ENCODE results near the gene POU4F1. TPM values are rescaled to one million over a fixed set of nuclear protein-coding genes. Genes with fewer than 3 reads are reported as not detected.

POU4F1 gene
- total RNA-seq, 1 donor from 2014 or later = not detected

GRCh38 chr13:78608688-78609463 is 5.5 kb upstream of the POU4F1 start:
- ATAC-seq (peak; percentile 26), DNase-seq (ENCODE audit: missing footprints) (no peak)
- intact Hi-C loops (cut with DNase I) = loop anchor here (10.0 kb wide), 1 partner anchor 46 kb away; the partner anchor contains the start of gene OBI1

DNA sequence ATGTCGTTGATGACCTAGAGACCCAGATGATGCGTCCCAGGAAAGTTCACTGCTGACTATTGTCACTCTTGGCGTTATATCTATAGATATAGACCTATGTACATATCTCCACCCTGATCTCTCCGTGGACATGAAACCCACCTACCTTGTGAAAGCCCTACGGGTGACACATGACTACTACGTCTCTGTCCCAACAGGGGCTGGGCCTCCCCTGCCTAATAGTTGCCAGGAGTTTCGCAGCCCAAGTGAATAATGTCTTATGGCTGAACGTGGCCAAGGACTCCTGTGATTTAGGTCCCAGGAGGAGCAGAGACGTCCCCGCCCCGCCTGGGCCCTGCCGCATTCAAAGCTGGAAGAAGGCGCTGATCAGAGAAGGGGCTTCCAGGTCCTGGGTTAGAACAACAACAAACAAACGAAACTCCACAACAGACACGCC is 4.9 kb upstream of the POU4F1 start:
- ATAC-seq (no peak), DNase-seq (ENCODE audit: missing footprints) (no peak)
- intact Hi-C loops (cut with DNase I) = loop anchor here (10.0 kb wide), 1 partner anchor 47 kb away; the partner anchor contains the start of gene OBI1

DNA sequence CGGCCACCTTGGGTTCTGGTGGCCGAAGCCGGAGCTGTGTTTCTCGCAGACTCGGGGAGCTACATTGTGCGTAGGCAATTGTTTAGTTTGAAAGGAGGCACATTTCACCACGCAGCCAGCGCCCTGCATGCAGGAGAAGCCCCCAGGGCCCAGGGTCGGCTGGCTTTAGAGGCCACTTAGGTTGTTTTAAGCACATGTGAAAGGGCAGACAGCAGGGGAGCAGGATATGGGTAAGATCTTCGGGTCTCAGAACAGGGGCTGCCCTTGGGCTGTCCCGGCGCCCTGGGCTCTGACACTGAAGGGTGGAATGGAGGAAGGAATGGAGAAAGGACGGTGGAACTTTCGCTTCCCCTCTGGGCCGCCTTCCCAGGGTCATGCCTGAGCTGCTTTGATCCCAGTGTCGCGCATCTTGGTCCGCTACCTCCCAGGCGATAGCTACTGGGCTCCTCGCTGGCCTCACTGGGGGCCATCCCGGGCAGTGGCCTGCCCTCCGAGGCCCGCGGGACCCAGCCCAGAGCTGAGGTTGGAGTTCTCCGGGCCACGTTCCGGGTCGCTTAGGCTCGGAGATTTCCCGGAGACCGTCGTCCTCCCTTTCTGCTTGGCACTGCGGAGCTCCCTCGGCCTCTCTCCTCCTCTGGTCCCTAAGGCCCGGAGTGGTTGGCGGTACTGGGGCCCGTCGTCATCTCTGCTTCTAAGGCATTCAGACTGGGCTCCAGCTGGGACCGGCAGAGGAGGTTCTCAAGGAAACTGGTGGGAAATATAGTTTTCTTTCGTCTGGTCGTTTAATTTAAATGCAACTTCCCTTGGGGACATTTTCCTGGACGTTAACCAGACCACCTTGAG is 4.3 kb upstream of the POU4F1 start:
- intact Hi-C loops (cut with DNase I) = loop anchor here (10.0 kb wide), 1 partner anchor 47 kb away; the partner anchor contains the start of gene OBI1
- ATAC-seq (no peak), DNase-seq (ENCODE audit: missing footprints) (peak; percentile 45)

- ATAC-seq = no peak
- intact Hi-C loops (cut with DNase I) = loop anchor here (10.0 kb wide), 1 partner anchor 48 kb away; the partner anchor contains the start of gene OBI1
- DNase-seq (ENCODE audit: missing footprints) = peak; percentile 51
Measured at GRCh38 chr13:78606471-78607408, 3.4 kb upstream of the POU4F1 start.

DNA sequence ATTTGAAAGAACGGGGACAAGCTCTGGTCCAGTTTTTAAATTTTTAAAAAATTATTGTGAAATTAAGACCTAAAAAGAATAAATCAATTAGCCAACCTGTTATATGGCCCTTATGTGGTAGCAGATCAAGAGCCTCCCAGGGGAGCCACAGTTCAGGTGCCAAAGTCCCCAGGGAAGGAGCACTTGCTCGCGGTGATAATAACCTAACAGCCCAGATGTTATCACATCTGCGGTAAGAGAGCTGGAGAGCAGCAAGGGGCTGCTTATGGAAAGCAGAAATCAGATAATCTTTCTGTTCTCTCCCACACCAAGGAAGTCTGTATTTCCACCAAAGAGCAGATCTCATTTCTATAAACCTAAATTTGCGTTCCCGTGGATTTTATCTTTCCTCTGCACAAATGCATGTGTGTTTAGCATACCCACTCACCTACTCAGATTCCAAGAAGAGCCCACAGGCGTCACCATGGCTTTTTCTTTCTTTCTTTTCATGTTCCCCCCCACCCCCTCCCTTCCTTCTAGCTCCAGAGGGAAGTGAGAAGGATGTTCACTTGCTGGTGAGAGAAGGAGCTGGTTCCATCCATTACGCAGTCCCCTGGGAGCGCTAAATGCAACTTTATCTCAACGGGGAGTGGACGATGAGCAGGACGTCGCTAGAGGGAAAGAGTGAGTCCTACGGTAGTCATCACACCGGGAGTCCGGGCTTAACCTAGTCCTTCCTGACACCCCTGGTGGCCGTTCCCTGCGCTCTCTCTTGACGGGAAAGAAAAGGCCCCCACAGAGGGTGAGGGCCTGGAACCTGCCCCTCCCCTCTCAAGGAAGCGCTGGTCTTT is 1.6 kb upstream of the POU4F1 start:
- ATAC-seq = no peak
- intact Hi-C loops (cut with DNase I) = loop anchor here (10.0 kb wide), 1 partner anchor 50 kb away; the partner anchor contains the start of gene OBI1
- DNase-seq (ENCODE audit: missing footprints) = no peak

GRCh38 chr13:78602561-78603239 is 652 bp downstream of the POU4F1 start:
- no peak for DNase-seq (ENCODE audit: missing footprints)
- no peak for ATAC-seq
- intact Hi-C loops (cut with DNase I) = loop anchor here (10.0 kb wide), 1 partner anchor 52 kb away; the partner anchor contains the start of gene OBI1

DNA sequence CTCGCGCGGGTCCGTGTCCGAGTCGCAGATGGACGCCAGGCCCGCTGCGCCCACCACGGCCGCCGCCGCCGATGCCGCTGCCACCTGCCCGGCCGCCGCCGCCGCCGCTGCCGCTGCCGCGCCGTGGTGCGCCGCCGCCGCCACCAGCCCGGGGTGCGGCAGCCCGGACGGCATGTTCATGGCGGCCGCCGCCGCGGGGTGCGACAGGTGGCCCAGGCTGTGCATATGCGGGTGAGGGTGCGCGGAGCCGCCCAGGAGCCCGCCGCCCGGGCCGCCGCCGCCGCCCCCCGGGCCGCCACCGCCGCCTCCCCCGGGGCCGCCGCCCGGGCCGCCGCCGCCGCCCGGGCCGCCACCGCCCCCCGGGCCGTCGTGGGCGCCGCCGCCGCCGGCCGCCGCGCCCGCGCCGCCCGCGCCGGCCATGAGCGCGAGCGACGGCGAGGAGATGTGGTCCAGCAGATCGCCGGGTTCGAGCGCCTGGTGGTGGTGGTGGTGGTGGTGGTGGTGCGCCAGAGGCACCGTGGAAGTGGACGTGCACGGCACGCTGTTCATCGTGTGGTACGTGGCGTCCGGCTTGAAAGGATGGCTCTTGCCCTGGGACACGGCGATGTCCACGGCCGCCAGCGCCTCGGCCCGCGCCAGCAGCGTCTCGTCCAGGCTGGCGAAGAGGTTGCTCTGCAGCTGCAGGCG is 1.3 kb downstream of the POU4F1 start:
- intact Hi-C loops (cut with DNase I) = loop anchor here (10.0 kb wide), 1 partner anchor 53 kb away; the partner anchor contains the start of gene OBI1
- peak; percentile 47 for DNase-seq (ENCODE audit: missing footprints)
- ATAC-seq = no peak

DNA sequence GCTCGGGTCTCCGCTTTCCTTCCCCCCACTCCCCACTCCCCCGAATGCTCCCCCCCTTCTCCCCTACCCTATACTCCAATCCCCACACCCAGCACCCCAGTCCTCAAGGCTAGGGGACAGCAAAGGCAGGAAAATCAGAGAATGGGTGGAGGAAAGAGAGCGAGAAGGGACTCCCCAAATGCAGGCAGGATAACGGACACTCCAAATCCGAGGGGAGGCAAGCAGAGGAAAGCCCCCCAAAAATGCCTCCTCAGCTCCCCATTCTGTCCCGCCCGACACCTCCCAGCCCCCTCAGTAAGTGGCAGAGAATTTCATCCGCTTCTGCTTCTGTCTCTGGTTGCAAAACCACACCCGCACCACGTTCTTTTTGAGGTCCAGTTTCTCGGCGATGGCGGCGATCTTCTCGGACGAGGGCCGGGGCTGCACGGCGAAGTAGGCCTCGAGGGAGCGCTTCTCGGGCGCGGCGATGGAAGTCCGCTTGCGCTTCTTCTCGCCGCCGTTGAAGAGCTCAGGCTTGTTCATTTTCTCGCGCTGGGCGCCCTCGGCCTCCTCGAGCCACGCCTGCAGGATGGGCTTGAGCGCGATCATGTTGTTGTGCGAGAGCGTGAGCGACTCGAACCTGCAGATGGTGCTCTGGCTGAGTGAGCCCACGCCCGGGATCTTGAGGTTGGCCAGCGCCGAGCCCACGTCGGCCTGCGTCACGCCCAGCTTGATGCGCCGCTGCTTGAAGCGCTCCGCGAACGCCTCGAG is 2.1 kb downstream of the POU4F1 start:
- no peak for ATAC-seq
- intact Hi-C loops (cut with DNase I) = loop anchor here (10.0 kb wide), 1 partner anchor 54 kb away; the partner anchor contains the start of gene OBI1

GRCh38 chr13:78600280-78600883 is 3.0 kb downstream of the POU4F1 start:
- DNase-seq (ENCODE audit: missing footprints) (no peak), ATAC-seq (no peak)
- intact Hi-C loops (cut with DNase I) = loop anchor here (10.0 kb wide), 1 partner anchor 54 kb away; the partner anchor contains the start of gene OBI1

More for the DNA sequence above, 2.1 kb downstream of the POU4F1 start:
- no peak for DNase-seq (ENCODE audit: missing footprints)

DNA sequence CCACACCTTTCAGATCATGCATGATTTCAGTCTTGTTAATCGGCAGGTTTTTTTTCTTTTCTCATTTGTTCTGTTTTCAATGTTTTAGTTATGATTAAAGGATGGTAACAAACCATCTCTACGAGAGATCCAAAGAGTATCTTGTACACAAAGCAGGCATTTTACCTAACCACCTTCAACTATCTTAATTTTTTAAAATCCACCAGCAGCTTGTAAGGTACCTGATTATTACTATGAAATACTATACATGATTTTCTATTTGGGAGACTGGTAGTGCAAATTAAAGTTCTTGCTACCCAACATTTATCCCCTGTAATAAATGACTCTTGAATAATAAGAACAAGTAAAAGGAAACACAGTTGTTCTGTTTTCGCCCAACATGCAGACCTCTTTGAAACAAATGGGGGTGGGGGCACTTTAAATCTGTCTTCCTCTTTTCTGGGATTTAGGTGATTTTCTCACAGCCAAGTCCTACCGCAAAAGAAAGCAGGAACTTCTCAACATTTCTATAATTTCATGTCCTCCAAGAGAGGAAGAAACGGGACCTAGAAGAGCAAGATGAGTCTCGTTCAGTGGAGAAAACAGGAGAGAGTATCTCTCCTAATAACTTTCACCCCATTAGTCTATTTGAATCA is 3.6 kb downstream of the POU4F1 start:
- ATAC-seq (no peak), DNase-seq (ENCODE audit: missing footprints) (no peak)
- intact Hi-C loops (cut with DNase I) = loop anchor here (5.0 to 10.0 kb wide), 2 partner anchors 55 to 83 kb away; partner anchors contain the start of gene OBI1

DNA sequence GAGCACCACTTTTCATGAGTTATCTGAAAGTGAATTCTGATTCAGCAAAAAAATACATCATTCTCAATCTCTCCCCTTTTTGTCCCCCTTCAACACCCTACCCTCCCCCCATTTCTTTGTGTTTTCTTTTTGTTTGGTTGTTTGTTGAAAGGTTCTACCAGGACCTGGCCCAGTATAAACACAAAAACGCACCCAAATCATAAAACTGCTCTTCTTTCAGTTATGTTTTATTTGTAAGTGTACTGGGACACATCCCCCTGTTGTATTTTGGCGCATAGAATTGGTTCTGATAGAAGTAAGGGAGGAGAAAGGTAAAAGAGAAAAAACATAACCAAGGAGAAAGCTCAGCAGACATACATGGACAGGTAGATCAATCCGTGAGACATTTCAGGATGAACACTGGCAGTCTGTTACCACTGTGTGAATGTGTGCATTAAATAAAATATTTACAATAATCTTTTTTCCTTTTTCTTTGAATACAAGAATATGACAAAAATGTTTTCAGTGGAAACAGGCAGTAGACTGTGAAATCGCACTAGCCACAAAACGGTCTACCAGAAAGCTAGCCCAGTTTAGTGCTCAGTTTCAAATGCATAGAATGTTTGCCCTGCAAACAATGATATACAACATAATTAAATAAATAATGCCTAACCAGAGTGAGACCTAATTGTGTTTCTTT is 4.2 kb downstream of the POU4F1 start:
- DNase-seq (ENCODE audit: missing footprints) = no peak
- intact Hi-C loops (cut with DNase I) = loop anchor here (5.0 kb wide), 1 partner anchor 83 kb away; no protein-coding TSS in a partner anchor
- ATAC-seq = no peak

- DNase-seq (ENCODE audit: missing footprints) = no peak
- intact Hi-C loops (cut with DNase I) = loop anchor here (5.0 kb wide), 1 partner anchor 84 kb away; no protein-coding TSS in a partner anchor
- ATAC-seq = no peak
Measured at GRCh38 chr13:78598116-78598781, 5.1 kb downstream of the POU4F1 start.

GRCh38 chr13:78597602-78597932 is 5.8 kb downstream of the POU4F1 start:
- ATAC-seq = no peak
- intact Hi-C loops (cut with DNase I) = loop anchor here (5.0 kb wide), 1 partner anchor 85 kb away; no protein-coding TSS in a partner anchor
- DNase-seq (ENCODE audit: missing footprints) = no peak
